SK-N-SH treated with all-trans-retinoic acid at 6 μM for 48 hours (cell line): Measurements from ENCODE around the gene FITM1.

ENCODE experiments used
- GLIS3 ChIP-seq: fragments of 250-450 bp; sonication (Bioruptor Pico); IDR thresholded peaks from 2 replicates; pipeline ENCODE4 v1.5.0; 2020; ENCODE audit warnings: mild to moderate bottlenecking, moderate library complexity
- RARB ChIP-seq: fragments of 250-450 bp; sonication (Bioruptor Pico); IDR thresholded peaks from 2 replicates; pipeline ENCODE4 v1.8.0; 2021; ENCODE audit warnings: mild to moderate bottlenecking, moderate library complexity

DNA sequence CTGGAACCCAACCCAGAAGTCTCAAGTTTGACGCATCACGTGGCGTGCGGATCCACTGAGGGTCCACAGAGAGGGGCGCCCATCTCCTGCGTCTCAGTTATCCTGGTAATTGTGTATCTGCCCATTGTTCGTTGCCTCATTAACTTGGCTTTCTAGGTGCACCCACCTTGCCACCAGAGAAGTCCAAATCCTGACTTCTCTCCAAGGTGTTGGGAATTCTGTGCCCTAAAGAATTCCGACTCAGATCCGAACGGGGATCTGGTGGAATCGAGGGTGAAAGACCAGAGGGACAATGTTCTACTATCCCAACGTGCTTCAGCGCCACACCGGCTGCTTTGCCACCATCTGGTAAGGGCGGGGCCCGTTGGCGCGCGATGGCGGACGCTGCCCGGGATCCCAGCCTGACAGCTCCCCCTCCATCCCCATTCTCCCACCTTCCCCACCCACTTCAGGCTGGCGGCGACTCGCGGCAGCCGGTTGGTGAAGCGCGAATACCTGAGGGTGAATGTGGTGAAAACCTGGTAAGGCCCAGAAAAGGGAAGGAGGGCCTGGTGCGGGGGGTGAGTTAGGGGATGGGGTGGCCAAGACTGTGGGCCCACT, 41.9 kb downstream of the FITM1 start:
- TF ChIP-seq GLIS3 (CRISPR knock-in tag) (no peak), RARB (CRISPR knock-in tag) (no peak)
